Nephron progenitor cell (in vitro differentiated cells): ENCODE measurements around the gene KCNIP1.

Experiments used
- DNase-seq: peaks from one replicate; pipeline ENCODE4 v3.0.0; 2021
- H3K27ac Mint-ChIP-seq: 2 replicates; pipeline ENCODE4 v1.8.0; 2021; ENCODE audit warnings: mild to moderate bottlenecking, moderate library complexity, mixed read lengths
- H3K27me3 Mint-ChIP-seq: 2 replicates; pipeline ENCODE4 v1.8.0; 2021; ENCODE audit warnings: mild to moderate bottlenecking, low read depth, mixed read lengths; ENCODE audit not compliant: poor library complexity
- H3K36me3 Mint-ChIP-seq: 2 replicates; pipeline ENCODE4 v1.8.0; 2021; ENCODE audit warnings: low read depth, mixed read lengths
- H3K4me1 Mint-ChIP-seq: 2 replicates; pipeline ENCODE4 v1.8.0; 2021; ENCODE audit warnings: mixed read lengths
- H3K4me3 Mint-ChIP-seq: 2 replicates; pipeline ENCODE4 v1.8.0; 2021; ENCODE audit warnings: mild to moderate bottlenecking, moderate library complexity, mixed read lengths
- H3K9me3 Mint-ChIP-seq: 2 replicates; pipeline ENCODE4 v1.8.0; 2021; ENCODE audit warnings: mild to moderate bottlenecking, moderate library complexity, mixed read lengths
- CTCF ChIP-seq: fragments of 200-600 bp; sonication (generic); IDR thresholded peaks from 2 replicates; pipeline ENCODE4 v1.5.0; 2021; ENCODE audit warnings: antibody characterized with exemption

The KCNIP1 gene

GRCh38 chr5:170611449-170612090 is 107.8 kb downstream of the KCNIP1 start:
- TF ChIP-seq CTCF, result no peak
- no peak for DNase-seq
- peaks cover 42% of the 10 kb centered on the region for H3K4me1 Mint-ChIP-seq
- H3K36me3 Mint-ChIP-seq, result no peaks in the 10 kb centered on the region
- no peaks in the 10 kb centered on the region for H3K9me3 Mint-ChIP-seq
- no peak overlapping the region for H3K4me3 Mint-ChIP-seq
- peaks cover 35% of the 10 kb centered on the region for H3K27me3 Mint-ChIP-seq
- H3K27ac Mint-ChIP-seq, result no peak overlapping the region

GRCh38 chr5:170612256-170612678 is 108.4 kb downstream of the KCNIP1 start:
- no peak for TF ChIP-seq CTCF
- Mint-ChIP-seq H3K9me3 (no peaks in the 10 kb centered on the region), H3K27ac (no peak overlapping the region), H3K4me1 (peaks cover 35% of the 10 kb centered on the region), H3K4me3 (no peak overlapping the region), H3K27me3 (peaks cover 30% of the 10 kb centered on the region), H3K36me3 (no peaks in the 10 kb centered on the region)
- no peak for DNase-seq

GRCh38 chr5:170614065-170614490 is 110.3 kb downstream of the KCNIP1 start:
- Mint-ChIP-seq H3K27ac (no peak overlapping the region), H3K27me3 (peaks cover 26% of the 10 kb centered on the region), H3K4me1 (peaks cover 43% of the 10 kb centered on the region), H3K4me3 (no peak overlapping the region), H3K9me3 (no peaks in the 10 kb centered on the region), H3K36me3 (no peaks in the 10 kb centered on the region)
- no peak for TF ChIP-seq CTCF
- DNase-seq, result no peak

GRCh38 chr5:170614720-170615119 is 110.9 kb downstream of the KCNIP1 start:
- no peak overlapping the region for H3K27ac Mint-ChIP-seq
- no peak for DNase-seq
- no peak for TF ChIP-seq CTCF
- H3K4me3 Mint-ChIP-seq, result no peak overlapping the region
- H3K9me3 Mint-ChIP-seq, result no peaks in the 10 kb centered on the region
- peaks cover 23% of the 10 kb centered on the region for H3K27me3 Mint-ChIP-seq
- H3K4me1 Mint-ChIP-seq, result peaks cover 43% of the 10 kb centered on the region
- no peaks in the 10 kb centered on the region for H3K36me3 Mint-ChIP-seq

- H3K36me3 Mint-ChIP-seq, result no peaks in the 10 kb centered on the region
- no peak for DNase-seq
- no peak for TF ChIP-seq CTCF
- H3K9me3 Mint-ChIP-seq, result no peaks in the 10 kb centered on the region
- H3K27me3 Mint-ChIP-seq, result peaks cover 16% of the 10 kb centered on the region
- peaks cover 28% of the 10 kb centered on the region for H3K4me1 Mint-ChIP-seq
- H3K4me3 Mint-ChIP-seq, result no peak overlapping the region
- H3K27ac Mint-ChIP-seq, result no peak overlapping the region
These were observed 114.0 kb downstream of the KCNIP1 start for GRCh38 chr5:170617533-170618490.
